Astrocyte of the hippocampus (primary cell): ENCODE results near the gene MBNL2.

ENCODE experiments used
- DNase-seq: peaks from one replicate; pipeline ENCODE4 v3.0.0; 2011; ENCODE audit warnings: low read depth, low spot score

MBNL2 gene

DNA sequence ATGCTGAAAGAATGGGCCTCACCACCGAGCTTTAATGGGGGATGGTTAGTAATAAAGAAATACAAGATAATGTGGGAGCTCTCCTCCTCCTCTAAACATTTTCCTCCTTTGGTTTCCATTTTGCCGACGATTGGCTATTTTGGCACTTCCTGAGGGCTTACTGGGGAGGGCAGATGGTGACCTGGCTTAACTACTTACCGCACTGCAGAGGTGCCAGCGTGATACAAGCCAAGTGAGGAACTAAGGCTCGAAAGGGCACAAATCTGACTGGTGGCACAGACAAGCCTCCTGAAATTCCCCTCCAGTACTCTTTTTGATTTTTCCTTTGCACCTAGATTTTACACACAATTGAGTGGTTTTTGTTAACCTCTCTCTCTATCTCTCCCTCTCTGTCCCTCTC, 158.6 kb downstream of the MBNL2 start:
- DNase-seq = no peak

DNA sequence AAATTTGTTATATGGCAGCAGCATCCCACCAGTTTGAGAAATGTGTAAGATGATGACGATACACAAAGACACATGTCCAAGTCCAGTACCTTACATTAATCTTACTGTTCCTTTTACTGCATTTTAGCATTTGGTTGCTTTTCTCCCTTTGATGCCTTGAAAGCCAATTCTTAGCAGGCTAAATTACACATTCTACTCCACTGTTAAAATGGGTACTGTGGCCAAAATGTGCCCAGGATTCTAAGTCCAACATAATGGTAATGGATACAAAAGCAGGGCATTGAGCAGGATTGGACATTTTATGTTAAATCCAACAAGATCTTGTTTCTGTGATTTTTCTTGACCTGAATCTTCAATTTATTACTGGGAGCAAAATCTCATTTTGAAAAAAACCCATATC, 159.1 kb downstream of the MBNL2 start:
- no peak for DNase-seq

DNA sequence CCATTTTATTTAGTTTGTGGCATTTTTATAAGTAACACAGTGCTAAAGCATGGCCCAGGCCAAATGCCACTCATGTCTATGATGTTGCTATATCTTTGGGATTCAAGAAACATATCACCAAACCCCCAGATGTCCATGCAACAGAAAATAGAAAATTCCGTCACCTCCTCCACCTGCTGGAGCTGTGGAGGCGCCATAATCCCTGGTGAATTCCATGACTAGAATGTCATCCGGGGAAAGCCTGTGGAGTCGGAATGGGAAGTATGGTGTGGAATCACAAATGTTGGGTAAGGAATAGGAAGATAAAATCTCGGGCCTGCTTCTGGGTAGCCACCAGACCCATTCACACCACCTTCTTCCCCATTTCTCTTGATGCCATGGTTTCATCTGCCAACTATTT, 160.1 kb downstream of the MBNL2 start:
- DNase-seq = no peak

DNA sequence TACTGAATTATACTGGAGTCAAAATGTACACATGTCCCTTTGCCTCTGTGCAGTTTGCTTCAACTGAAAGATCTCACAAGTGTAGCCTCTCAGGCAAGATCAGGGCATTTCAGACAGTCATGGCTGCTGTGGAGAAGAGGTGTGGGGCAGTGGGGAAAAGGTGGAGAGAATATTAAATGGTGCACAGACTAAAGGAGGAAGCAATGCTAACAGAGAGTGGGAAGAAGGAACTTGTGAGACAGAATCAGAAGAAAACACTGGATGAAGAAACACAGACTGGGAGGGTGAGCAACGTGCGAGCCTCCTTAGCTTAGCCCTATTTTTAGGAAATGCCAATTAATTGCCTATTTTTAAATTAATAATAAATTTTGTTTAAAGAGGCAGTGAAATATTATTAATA, 162.2 kb downstream of the MBNL2 start:
- DNase-seq = no peak

DNA sequence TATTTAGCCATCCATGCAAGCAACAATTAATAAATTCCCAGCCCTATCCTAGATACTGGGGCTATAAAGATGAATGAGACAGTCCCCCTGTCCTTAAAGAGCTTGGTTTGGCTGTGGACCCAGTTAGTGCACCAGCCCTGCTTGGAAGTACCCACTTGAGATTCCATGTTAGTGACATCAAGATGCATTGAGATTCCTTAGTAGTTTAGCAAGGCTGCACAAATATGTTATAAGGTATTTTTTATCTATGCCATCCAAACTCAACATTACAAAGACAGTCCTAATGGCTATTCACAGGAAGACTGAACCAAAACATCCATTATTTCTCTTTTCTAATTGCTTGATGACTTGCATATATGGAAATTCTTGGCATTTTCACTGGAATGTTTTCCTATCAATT, 163.0 kb downstream of the MBNL2 start:
- peak; percentile 70 for DNase-seq

DNA sequence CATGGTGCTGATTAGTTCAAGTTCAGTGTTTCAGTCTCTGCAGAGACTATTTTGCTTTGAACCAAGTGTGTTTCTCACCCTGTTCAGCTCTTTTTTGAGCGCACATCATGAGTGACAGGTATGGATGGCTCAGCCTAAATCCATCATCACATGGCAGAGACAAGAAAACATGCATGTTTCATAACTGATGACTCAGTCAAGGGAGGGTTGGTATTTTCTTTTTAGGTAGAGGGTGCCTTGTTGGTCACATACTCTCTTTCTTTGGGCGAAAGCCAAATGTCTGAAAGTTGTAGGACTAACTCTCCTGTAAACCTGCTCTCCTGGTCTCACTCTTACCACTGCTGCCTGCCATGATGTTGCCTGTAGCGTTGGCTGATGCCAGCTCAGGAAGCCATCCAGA, 163.7 kb downstream of the MBNL2 start:
- DNase-seq = peak; percentile 39

DNA sequence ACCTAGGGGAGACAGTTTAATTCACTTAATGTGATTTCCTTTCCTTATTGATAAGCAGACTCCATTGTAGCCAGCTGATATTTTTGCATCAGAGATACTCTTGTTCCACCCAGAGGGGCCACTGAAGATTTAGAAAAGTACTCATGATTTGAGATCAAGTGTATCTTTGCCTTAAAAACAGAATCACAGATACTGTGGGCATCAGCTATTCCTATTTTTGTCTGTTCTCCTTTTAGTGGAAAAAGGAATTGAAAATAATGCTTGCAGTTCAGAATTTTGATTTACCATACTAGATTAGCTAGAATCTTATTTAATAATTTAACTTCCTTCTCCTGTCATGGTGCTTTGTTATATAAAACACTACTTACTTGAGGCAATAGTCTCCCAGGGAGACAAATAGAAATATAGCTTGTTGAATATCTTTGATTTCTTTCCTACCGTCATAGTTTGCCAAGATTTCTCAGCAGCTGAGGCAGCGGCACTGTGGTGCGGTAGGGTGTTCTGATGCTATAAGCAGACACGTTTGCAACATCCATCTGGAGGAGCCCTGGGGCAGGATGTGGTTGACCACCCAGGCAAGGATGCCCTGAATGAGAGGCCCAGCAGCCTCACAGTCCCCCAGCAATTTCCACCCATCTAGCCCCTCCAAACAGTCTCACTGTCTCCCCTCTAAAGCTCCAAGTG, 164.8 kb downstream of the MBNL2 start:
- no peak for DNase-seq

DNA sequence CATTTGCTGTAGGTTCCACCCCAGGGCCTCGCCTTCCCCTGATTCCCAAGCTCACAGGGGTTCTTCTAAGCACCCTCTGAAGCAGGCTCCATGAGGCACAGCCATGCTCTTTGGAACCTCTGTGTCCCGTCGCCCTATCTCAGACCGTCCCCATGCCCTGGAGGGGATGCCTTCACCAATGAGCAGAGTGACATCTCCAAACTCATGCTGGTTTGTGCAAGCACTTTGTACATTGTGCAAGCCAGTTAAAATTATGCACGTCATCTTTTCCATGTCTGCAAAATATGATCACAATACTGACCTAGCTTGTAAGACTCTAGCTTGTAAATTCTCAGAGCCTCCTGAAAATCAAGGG, 165.3 kb downstream of the MBNL2 start:
- DNase-seq = no peak

DNA sequence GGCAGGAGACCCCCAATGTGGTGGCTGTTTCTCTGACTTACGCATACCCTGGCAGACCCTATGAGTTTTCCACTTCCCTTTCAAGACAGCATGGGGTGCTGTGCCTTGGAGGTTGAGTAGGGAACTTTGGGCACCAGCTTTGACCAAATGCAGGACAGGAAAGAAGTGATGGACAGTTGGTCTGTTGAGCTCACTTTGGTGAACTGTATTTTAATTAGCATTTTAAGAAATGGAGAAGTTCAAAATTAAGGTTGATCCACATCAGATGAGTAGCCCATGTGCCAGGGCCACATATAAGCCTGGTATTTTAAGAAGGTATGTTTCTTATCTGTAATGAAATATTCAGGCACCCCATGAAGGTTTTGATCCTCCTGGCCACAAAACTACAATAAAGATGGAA, 165.8 kb downstream of the MBNL2 start:
- no peak for DNase-seq

DNA sequence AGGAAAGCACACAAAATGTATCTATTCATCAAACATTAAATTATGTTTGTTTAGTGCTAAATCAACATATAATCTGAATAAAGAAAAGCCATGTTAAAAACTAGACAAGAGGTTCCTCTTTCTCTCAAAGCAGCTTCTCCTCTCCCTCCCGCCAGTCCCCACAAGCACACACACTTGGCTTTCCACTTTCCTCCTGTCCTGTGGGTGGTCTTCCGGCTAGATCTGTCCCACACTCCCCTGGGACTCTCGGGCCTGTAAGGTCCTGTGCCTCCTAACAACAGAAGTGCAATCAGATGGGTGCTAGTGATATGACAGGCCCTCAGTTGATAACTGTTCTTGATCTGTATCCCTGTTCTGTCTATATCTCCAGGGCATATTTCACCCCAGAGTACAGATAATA, 166.2 kb downstream of the MBNL2 start:
- DNase-seq = no peak

DNA sequence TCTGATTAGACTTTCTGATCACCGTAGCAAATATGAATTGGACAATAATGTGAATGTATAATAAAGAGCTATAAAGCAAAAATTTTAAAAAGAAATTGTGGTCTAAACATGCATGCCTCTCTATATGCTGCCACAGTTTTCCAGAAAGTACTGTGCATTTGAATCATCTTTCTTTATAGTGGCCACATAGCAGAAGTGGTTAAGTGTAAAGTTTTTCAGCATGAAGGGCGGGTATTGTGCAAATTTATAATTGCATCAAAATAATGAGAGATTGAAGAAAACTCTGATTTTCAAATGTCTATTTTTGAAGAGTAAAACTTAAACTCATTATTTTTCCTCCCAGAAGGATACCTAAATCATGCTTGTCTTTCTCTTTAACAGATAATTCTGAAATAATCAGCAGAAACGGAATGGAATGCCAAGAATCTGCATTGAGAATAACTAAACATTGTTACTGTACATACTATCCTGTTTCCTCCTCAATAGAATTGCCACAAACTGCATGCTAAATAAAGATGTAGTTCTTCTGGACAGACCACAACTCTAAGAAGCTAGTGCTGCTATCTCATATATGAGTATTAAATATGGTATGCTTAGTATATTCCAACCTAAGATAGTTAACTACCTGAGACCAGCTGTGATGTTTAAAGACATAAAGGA, 168.9 kb downstream of the MBNL2 start:
- DNase-seq = peak; percentile 15

DNA sequence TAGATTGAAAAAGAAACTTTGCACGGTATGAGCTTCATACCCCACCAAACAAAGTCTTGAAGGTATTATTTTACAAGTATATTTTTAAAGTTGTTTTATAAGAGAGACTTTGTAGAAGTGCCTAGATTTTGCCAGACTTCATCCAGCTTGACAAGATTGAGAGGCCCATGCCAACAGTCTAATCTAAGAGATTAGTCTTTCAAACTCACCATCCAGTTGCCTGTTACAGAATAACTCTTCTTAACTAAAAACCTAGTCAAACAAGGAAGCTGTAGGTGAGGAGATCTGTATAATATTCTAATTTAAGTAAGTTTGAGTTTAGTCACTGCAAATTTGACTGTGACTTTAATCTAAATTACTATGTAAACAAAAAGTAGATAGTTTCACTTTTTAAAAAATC, 169.9 kb downstream of the MBNL2 start:
- no peak for DNase-seq

DNA sequence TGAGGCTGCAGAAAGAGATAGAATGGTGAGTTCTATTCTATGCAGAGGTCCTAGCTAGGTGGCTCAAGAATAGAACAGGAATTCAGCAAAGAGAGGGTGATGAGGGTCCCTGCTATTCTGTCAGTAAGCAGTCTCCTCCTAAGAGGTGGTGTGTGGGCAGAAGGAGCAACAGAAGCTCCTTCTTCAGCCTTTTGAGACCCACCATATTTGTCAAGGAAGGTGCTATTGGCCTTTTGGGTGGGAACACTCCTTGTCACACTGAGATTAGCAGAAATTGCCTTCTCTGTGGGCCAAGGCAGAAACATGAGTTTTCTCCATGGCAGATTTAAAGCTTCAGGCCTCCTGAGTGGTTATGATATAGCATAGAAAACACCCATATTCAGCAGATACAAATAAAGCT, 172.4 kb downstream of the MBNL2 start:
- DNase-seq = no peak

DNA sequence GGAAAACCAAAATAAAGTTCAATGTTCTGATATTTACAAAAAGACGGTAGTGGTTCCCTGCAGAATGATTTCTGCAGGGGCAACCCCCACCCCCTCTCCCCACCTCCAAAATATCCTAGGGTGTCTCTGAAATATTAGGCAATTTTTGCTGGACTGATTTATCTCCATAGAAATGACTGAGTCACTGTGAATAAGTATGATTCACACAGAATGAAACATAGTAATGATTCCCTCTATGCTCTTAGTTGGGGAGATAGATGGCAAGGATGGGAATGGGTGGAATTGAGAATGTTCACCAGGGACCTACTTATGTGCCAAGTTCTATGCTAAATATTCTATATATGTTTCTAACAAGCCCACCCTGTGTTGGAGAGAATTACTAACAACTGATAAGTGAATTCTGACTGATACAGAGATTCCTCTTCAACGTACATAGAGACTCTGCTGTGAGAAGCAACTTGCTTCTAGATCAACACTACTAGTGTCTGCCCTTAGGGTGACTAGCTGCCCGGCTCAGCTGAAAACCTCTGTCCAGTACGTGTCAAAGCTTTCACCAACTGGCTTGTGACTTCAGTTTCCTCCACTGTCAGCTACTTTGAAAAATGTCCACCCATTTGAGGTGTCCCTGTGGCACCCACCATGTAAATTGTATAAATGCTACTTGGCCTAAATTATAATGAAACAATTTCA, 173.5 kb downstream of the MBNL2 start:
- DNase-seq = no peak

DNA sequence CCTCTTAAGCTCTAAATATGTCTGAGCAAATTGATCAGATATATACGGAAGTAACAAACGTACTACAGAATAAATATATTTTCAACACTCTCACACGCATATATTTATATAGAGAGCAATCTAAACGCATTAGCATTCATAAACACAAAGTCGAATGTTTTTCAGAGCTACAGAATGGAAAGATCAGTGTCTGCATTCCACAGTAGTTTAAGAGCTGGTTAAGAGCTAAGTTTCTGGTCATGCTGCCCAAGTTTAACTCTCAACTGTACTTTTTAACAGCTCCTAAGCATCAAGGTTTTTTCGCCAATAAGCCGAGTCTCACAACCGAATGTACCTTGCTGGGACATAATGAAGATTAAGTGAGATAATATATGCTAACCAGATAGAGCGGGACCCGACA, 175.1 kb downstream of the MBNL2 start:
- no peak for DNase-seq

DNA sequence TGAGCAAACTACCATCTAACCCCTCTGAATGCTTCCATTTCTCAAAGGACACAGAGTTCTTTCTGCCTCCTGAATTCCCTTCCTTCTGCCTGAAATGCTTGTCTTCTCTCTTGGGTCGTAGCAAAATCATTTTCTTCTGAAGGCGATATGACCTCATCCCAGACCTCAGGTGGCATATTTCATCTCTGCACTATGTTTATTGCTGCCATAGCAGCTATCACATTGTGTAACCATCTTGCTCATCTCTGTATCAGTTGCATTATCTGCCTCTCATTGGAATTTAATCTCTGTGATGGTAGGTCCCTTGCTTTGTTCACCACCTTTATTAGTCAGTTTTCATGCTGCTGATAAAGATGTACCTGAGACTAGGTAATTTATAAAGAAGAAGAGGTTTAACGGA, 179.3 kb downstream of the MBNL2 start:
- no peak for DNase-seq

DNA sequence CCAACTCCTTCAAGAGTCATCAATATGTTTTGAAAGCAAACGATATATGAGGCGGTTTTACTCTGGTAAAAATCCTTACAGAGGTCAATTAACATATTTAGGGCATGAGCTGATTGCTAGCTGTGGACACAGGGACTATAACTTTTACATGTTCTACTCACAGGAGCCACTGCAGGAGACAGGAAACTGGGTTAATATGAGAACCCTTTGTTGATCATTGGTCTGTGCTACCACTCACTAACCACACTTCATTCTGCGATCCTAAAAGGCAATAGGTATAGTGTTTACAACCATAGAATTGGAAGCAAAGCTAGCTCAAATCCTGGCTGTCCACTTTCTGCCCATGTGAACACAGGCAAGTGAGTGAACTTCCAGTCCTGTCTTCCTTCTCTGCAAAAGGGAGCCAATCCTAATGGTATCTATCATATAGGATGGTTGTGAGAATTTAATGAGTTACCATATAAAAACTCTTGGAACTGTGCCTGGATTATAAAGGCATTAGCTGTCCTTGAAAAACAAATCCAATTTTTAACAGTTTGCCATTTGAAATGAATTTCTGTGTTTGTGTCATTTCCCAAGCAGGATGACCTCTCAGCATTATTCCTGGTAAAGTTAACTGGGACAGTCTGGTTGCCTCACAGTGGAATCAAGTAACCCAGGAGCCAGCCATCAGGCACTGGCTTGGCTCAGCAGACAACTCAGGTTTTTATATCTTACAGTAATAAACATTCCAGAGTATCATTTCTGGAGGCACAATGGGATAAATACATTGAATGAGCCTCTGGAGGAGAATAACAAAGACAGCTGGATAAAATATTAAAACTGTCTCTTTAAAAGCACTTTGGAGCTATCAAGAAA, 182.0 kb downstream of the MBNL2 start:
- DNase-seq = no peak

DNA sequence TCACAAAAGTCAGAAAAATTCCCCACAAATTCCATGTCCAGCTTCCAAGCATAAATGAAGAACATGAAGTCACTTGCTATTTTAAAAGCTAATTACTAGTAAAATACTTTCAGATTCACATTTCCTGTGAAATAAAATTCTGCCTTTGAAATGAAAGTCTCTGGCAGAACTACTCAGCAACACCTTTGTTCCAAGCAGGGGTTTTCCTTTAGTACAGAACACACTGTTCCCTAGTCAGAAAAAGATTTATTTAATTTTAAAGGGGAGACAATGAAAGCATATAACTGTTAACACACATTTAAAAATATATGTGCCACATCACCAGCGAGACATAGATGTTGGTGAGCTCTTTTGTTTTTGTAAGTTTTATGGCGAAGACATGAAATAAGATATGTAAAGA, 185.4 kb downstream of the MBNL2 start:
- no peak for DNase-seq

DNA sequence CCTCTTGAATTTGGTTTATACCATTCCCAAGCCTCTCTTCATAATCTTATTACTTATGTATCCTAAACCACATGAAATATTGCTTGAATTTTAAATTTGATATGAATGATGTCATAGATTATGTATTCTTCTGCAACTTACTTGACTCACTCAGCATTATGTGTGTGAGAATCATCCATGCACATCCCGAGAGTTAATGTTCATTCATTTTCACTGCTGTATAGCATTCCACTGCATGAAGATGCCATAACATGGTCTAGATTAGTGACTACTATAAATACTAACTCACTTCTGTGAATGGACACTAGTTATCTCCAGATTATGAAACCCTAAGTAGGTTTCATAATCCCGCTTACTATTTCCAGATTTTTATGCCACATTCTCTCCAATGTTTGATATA, 186.8 kb downstream of the MBNL2 start:
- no peak for DNase-seq

DNA sequence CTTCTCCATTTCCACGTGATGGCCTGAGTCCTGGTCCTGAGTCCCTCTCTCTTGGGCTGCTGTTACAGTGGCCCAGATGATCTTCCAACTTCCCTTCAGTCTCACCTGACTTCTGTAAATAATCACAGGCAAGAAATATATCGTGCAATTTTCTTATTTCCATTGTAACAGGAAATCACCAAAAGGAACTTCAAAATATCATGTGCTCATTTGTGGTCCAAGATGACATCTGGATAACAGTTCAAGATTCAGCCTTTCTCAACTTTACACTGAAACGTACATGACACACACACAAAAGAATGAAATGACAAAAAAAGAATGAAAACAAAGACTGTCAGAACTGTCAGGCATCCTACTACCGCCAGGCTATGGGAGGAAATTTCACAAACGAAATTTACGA, 189.9 kb downstream of the MBNL2 start:
- no peak for DNase-seq

DNA sequence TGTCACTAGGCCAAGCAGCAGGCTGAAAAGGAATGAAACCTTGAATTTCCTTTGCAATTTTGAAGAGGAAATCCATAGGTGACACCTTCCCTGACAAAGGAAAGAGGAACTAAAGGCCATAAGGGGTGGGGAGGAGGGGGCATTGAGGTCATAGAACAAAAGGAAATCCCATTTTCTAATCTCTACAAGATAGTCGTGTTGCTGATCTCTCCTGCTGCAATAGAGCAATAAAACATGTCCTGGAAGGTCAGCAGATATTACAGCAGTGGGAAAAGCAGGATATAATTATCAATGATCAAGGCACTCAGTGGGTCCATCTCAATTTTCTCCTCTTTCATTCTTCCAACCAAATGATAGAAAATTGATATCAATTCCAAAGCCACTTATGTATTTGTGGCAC, 191.6 kb downstream of the MBNL2 start:
- no peak for DNase-seq

DNA sequence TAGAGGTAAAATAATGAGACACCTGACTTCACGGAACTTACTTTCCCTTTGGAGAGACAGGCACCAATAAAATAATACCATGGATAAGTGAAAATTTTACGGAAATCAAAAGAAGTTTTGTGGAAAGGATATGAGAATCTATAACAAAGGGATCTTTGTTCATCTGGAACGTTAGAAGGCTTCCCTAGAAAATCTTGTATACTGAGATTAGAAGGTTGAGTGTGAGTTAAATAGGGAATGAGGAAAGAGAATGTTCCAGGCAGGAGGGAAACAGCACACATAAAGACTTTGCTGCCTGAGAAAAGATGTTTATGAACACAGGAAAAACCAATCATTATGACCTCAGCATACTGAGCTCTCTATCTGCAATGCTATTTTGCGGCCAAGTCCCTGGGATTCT, 192.3 kb downstream of the MBNL2 start:
- DNase-seq = no peak
